Body of pancreas (tissue), 4 donors: ENCODE results near the gene UBAC2. TPM values are rescaled to one million over a fixed set of nuclear protein-coding genes. Genes with fewer than 3 reads are reported as not detected.

Experiments used
- ATAC-seq: fragments of 150-250 bp; one replicate; pipeline ENCODE4 v1.9.1; 2016
- DNase-seq, 4 donors: peaks; one replicate each; pipeline ENCODE4 v3.0.0-alpha.2; 2019
- H3K27ac ChIP-seq, 4 donors: fragments of 200-600 bp; sonication (generic); 1 replicate in 3 of 4; 2 replicates in 1 of 4; pipeline versions ENCODE4 v1.5.1 to v1.6.1; 2016 to 2019; ENCODE audit warnings: mild to moderate bottlenecking in 1 of 4, mixed read lengths in 1 of 4, moderate library complexity in 1 of 4
- H3K27me3 ChIP-seq, 2 donors: fragments of 200-600 bp; sonication (generic); one replicate each; pipeline ENCODE4 v1.6.0; 2016; ENCODE audit warnings: mild to moderate bottlenecking in 1 of 2
- H3K36me3 ChIP-seq, 2 donors: fragments of 200-600 bp; sonication (generic); replicated peaks in 1 of 2; 2 replicates each; pipeline ENCODE4 v1.5.1; 2016; ENCODE audit warnings: low read depth in 2 of 2; ENCODE audit not compliant: insufficient read depth in 1 of 2
- H3K4me1 ChIP-seq: fragments of 200-600 bp; sonication (generic); one replicate; pipeline ENCODE4 v1.6.0; 2016
- H3K4me3 ChIP-seq, 2 donors: fragments of 200-600 bp; sonication (generic); 1 replicate in 1 of 2; 2 replicates in 1 of 2; pipeline ENCODE4 v1.5.1; 2016 to 2019
- H3K9me3 ChIP-seq, 3 donors: fragments of 200-600 bp; sonication (generic); 1 replicate in 2 of 3; 2 replicates in 1 of 3; pipeline ENCODE4 v1.5.1; 2016
- CTCF ChIP-seq, 7 experiments: fragments of 450-650 bp in 4 of 7; fragments of 200-600 bp in 3 of 7; sonication (generic) in 3 of 7; IDR thresholded peaks; one replicate each; pipeline ENCODE4 v1.5.1; 2016 to 2019; ENCODE audit warnings: antibody characterized with exemption in 7 of 7
- POLR2A ChIP-seq, 3 donors: fragments of 450-650 bp; IDR thresholded peaks; one replicate each; pipeline ENCODE4 v1.6.1; 2016; ENCODE audit warnings: antibody characterized with exemption in 3 of 3, mild to moderate bottlenecking in 2 of 3
- WGBS, 2 donors: methylation state at CpG; one replicate each; pipeline ENCODE4 v1.1.5; 2017; 5-methylcytosine and 5-hydroxymethylcytosine counted together
- intact Hi-C: fragments of 100-400 bp; cut with DNase I; formaldehyde crosslinking; loops from one replicate; pipeline ENCODE4 v1.15.1; 2023
- total RNA-seq, 2 donors: library from RNA; depleted of rRNA; stranded (reverse); fragments of >200 nt; gene quantifications; one replicate each; pipeline ENCODE4 v1.1.0, GENCODE V29; 2016

Gene UBAC2
- total RNA-seq, 2 donors from 2014 or later, result 21.4 to 27.2 TPM

GRCh38 chr13:99289271-99289670 is 88.6 kb downstream of the UBAC2 start:
- Histone ChIP-seq H3K4me3 (no peak overlapping the region), H3K27me3 (no peaks in the 10 kb centered on the region), H3K4me1 (peaks cover 9% of the 10 kb centered on the region), H3K36me3 (no peaks in the 10 kb centered on the region), H3K27ac (no peak overlapping the region), H3K9me3 (no peaks in the 10 kb centered on the region)
- 73 to 93% methylated on average over 2 of the region's 2 CpGs for WGBS, 2 donors
- intact Hi-C loops, result no loop called here
- DNase-seq (no peak), ATAC-seq (no peak)
- TF ChIP-seq CTCF (IDR thresholded peaks at IDR 0.05) (no peak), POLR2A (IDR thresholded peaks at IDR 0.05) (no peak)

GRCh38 chr13:99289674-99290337 is 89.2 kb downstream of the UBAC2 start:
- Histone ChIP-seq H3K4me1 (peaks cover 9% of the 10 kb centered on the region), H3K27ac (no peak overlapping the region), H3K27me3 (no peaks in the 10 kb centered on the region), H3K36me3 (no peaks in the 10 kb centered on the region), H3K9me3 (no peaks in the 10 kb centered on the region), H3K4me3 (no peak overlapping the region)
- intact Hi-C loops, result no loop called here
- 78 to 81% methylated on average over 7 of the region's 7 CpGs for WGBS, 2 donors
- DNase-seq (no peak), ATAC-seq (no peak)
- no peak for TF ChIP-seq CTCF (IDR thresholded peaks at IDR 0.05)
- no peak for TF ChIP-seq POLR2A (IDR thresholded peaks at IDR 0.05)

DNA sequence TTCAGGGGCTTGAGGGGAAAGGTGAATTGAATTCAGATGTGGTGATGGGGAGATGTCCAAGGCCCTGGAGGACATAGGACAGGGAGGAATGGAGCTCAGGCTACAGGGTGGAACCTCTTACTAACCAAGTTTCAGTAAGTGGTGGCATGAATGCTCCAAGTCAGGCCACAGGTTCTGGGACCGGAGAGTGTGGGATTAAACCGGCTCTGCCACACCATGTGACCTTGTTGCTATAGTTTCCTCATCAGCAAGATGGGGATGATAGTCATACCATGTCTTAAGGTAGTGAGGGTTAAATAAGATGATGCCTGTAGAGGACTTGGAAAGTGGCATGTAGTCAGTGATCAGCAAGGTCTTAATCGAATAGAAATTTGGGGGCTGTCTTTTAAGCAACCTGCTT is 90.2 kb downstream of the UBAC2 start:
- WGBS, 2 donors, result 71 to 75% methylated on average over 3 of the region's 3 CpGs
- H3K4me1 ChIP-seq, result peaks cover 3% of the 10 kb centered on the region
- no peaks in the 10 kb centered on the region for H3K27me3 ChIP-seq
- no peak for DNase-seq
- no peak overlapping the region for H3K4me3 ChIP-seq
- H3K27ac ChIP-seq, result no peak overlapping the region
- no peak for ATAC-seq
- H3K36me3 ChIP-seq, result no peaks in the 10 kb centered on the region
- intact Hi-C loops, result no loop called here
- TF ChIP-seq CTCF (IDR thresholded peaks at IDR 0.05), result no peak
- no peak for TF ChIP-seq POLR2A (IDR thresholded peaks at IDR 0.05)
- H3K9me3 ChIP-seq, result no peaks in the 10 kb centered on the region

- H3K9me3 ChIP-seq, result no peaks in the 10 kb centered on the region
- TF ChIP-seq POLR2A (IDR thresholded peaks at IDR 0.05) (no peak), CTCF (IDR thresholded peaks at IDR 0.05) (no peak)
- ATAC-seq (no peak), DNase-seq (no peak)
- H3K27ac ChIP-seq, result no peak overlapping the region
- WGBS, 2 donors, result 84 to 98% methylated on average over 2 of the region's 2 CpGs
- no peaks in the 10 kb centered on the region for H3K4me1 ChIP-seq
- H3K27me3 ChIP-seq, result no peaks in the 10 kb centered on the region
- intact Hi-C loops, result no loop called here
- H3K36me3 ChIP-seq, result no peaks in the 10 kb centered on the region
- H3K4me3 ChIP-seq, result no peak overlapping the region
Measured at GRCh38 chr13:99293178-99293577, 92.5 kb downstream of the UBAC2 start.

DNA sequence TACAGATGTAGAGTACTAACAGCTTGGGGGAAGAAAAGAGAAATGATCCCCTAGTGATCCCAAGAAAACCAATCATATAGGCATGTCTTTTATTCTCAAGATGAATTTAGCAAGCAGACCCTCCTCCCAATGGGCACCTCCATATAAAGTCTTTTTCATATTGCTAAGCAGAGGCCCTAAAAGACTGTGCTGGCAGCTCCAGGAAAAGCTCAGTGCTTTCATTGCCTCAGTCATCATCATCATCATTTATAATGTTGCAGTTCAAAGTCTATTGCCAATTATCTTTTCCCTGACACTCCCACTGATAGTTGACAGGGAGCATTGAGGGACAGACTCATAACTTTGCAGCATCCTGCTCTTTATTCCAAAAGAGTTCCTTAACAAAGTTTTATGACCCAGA is 93.5 kb downstream of the UBAC2 start:
- intact Hi-C loops, result no loop called here
- H3K4me1 ChIP-seq, result no peaks in the 10 kb centered on the region
- H3K36me3 ChIP-seq, result no peaks in the 10 kb centered on the region
- no peaks in the 10 kb centered on the region for H3K9me3 ChIP-seq
- H3K4me3 ChIP-seq, result no peak overlapping the region
- TF ChIP-seq POLR2A (IDR thresholded peaks at IDR 0.05) (no peak), CTCF (IDR thresholded peaks at IDR 0.05) (no peak)
- H3K27ac ChIP-seq, result no peak overlapping the region
- ATAC-seq (no peak), DNase-seq (no peak)
- H3K27me3 ChIP-seq, result no peaks in the 10 kb centered on the region
